Type B pancreatic cell (in vitro differentiated cells): ENCODE data around the gene SDR39U1. TPM values are rescaled to one million over a fixed set of nuclear protein-coding genes. Genes with fewer than 3 reads are reported as not detected.

ENCODE experiments used
- DNase-seq: peaks from one replicate; pipeline ENCODE4 v3.0.0; 2021; ENCODE audit warnings: mixed read lengths; ENCODE audit not compliant: unreplicated experiment; ENCODE audit errors: extremely low spot score
- H3K27ac Mint-ChIP-seq: 2 replicates; pipeline ENCODE4 v1.8.0; 2021; ENCODE audit warnings: mild to moderate bottlenecking, mixed read lengths
- H3K27me3 Mint-ChIP-seq: 2 replicates; pipeline ENCODE4 v1.8.0; 2021; ENCODE audit warnings: mixed read lengths
- H3K36me3 Mint-ChIP-seq: 2 replicates; pipeline ENCODE4 v1.8.0; 2021; ENCODE audit warnings: mixed read lengths
- H3K4me1 Mint-ChIP-seq: one replicate; pipeline ENCODE4 v1.8.0; 2021; ENCODE audit warnings: mixed read lengths; ENCODE audit not compliant: unreplicated experiment
- H3K4me3 Mint-ChIP-seq: 2 replicates; pipeline ENCODE4 v1.8.0; 2021; ENCODE audit warnings: mild to moderate bottlenecking, mixed read lengths
- H3K9me3 Mint-ChIP-seq: 2 replicates; pipeline ENCODE4 v1.8.0; 2021; ENCODE audit warnings: mixed read lengths
- total RNA-seq: library from RNA; stranded (reverse); gene quantifications from 2 replicates; pipeline ENCODE4 v1.2.1, GENCODE V29; 2021; ENCODE audit warnings: low replicate concordance
- TF ChIP-seq, protein P1 (sequence below): fragments of 200-600 bp; sonication (generic); conservative IDR thresholded peaks from 2 replicates; pipeline ENCODE4 v1.5.0; 2021; ENCODE audit warnings: antibody characterized with exemption, mild to moderate bottlenecking

SDR39U1 gene
- total RNA-seq, 1 donor from 2014 or later: 62.1 TPM

DNA sequence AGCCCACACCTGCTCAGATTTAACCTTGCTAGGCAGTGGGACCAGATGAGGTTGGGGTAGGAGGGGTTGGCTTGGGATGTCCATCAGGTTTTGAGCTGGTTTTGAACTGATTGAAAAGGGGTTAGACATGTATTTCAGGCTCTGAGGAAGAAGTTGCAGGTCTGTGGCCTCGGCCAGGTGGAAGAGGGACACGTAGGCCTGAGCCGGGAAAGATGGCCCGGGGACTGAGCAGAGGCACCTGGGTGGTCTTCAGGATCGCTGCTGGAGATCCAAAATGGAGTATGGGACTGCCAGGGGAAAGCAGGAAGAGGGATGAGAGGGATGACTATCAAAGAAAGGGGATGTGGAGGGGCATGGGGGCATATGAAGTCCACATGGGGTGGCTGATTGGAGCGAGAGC lies 36.2 kb downstream of the SDR39U1 start:
- H3K27me3 Mint-ChIP-seq: no peaks in the 10 kb centered on the region

DNA sequence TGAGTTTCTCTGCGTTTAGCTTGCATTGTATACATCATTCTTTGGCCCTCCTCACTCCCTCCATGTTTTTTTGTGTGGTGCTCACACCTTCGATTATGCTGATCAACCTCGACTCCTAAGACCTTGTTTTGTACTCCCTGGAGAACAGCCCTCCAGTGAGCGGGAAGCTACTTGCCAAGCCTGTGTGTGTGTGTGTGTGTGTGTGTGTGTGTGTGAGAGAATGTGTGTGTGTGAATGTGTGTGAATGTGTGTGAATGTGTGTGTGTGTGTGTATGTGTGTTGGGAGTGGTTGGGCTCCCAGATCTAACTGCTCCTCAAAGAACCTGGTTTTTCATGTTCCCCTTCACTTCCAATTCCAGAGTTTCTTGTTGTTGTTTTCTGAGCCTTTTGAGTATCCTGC lies 37.8 kb downstream of the SDR39U1 start:
- TF ChIP-seq, protein P1, sequence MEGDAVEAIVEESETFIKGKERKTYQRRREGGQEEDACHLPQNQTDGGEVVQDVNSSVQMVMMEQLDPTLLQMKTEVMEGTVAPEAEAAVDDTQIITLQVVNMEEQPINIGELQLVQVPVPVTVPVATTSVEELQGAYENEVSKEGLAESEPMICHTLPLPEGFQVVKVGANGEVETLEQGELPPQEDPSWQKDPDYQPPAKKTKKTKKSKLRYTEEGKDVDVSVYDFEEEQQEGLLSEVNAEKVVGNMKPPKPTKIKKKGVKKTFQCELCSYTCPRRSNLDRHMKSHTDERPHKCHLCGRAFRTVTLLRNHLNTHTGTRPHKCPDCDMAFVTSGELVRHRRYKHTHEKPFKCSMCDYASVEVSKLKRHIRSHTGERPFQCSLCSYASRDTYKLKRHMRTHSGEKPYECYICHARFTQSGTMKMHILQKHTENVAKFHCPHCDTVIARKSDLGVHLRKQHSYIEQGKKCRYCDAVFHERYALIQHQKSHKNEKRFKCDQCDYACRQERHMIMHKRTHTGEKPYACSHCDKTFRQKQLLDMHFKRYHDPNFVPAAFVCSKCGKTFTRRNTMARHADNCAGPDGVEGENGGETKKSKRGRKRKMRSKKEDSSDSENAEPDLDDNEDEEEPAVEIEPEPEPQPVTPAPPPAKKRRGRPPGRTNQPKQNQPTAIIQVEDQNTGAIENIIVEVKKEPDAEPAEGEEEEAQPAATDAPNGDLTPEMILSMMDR: no peak
- DNase-seq: no peak
- Mint-ChIP-seq H3K27me3 (no peaks in the 10 kb centered on the region), H3K27ac (no peak overlapping the region), H3K4me3 (no peak overlapping the region), H3K36me3 (peaks cover 7% of the 10 kb centered on the region), H3K4me1 (peaks cover 44% of the 10 kb centered on the region), H3K9me3 (no peaks in the 10 kb centered on the region)

More for the DNA sequence above, 36.2 kb downstream of the SDR39U1 start:
- no peak overlapping the region for H3K4me3 Mint-ChIP-seq
- TF ChIP-seq, protein P1: no peak
- no peaks in the 10 kb centered on the region for H3K9me3 Mint-ChIP-seq
- H3K4me1 Mint-ChIP-seq: peaks cover 34% of the 10 kb centered on the region
- H3K27ac Mint-ChIP-seq: no peak overlapping the region
- peaks cover 7% of the 10 kb centered on the region for H3K36me3 Mint-ChIP-seq
- DNase-seq: no peak

DNA sequence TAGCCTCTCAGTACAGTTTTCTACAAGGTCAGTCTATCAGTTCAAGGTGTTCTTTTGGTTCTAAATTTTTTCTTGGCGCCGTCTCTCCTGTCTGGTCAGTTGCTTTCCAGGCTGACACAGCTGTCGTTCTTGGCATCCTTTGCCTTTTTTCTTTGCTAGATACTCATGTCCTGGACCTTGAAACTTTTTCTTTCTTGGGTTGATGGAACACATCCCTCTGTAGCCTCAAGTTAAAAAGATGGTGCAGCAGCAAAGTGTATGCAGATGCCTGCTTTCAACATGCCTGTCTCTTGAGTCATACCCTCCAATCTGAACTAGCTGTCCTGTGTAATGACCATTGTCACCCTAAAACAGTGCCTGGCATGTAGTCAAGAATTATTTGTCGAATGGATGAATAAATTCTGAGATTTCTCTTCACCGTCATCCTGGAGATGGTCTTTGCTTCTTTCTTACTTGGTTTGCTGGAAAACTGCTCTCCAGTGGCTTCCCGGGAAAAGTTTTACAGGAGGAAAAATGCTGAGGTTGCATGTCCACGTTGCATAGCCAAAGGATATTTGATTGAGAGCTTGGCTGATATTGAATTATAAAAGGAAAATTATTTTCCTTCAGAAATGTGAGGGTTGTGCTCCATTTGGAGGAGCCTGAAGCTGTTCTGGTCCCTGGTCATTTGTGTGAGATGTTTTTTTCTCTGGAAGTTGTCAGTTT lies 39.1 kb downstream of the SDR39U1 start:
- H3K27ac Mint-ChIP-seq: no peak overlapping the region

DNA sequence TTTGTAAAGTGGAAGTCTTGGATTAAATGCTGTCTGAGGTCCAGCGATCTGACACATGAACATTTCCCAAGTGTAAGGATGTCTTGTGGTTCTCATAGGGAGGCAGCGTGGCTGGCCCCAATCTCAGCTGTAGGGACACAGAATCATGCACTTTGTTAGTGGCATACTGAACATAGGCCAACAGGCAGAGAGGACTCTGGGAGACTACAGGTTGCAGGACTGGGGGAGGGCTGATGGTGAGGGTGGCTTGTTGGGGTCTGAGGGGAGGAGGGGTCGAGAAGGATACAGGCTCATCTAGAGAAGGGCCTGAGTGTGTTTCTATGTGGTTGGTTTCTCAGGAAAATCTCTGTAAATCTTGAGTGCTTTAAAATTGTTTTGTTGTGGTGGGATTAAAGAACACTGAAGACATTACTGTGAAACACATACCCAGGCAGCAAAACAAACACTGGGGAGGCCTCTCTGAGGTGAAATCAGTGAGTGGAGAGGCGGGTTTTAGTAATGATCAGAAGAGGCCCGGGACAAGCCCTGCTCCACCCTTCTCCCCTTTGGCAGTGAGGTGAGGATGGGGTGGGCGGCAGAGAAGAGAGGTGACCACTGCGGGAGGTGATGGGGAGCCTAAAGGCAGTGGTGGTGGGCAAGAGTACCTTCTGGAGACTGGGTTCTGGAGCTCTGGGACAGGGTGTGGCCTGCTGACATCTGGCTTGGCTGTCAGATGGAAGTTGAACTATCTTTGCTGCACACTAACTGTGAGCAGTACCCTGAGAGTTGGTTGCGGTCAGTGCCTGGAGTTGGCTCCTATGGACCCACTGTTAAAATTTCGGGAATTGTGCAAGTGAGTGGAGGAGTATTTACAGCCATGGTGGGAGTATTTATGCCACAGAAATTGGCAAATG lies 40.5 kb downstream of the SDR39U1 start:
- no peaks in the 10 kb centered on the region for H3K9me3 Mint-ChIP-seq
- TF ChIP-seq, protein P1: no peak
- H3K36me3 Mint-ChIP-seq: peaks cover 7% of the 10 kb centered on the region
- no peak for DNase-seq
- H3K27ac Mint-ChIP-seq: peak overlapping the region; percentile 69
- H3K27me3 Mint-ChIP-seq: no peaks in the 10 kb centered on the region
- peak overlapping the region; percentile 96 for H3K4me3 Mint-ChIP-seq
- peaks cover 54% of the 10 kb centered on the region for H3K4me1 Mint-ChIP-seq

More for the DNA sequence above, 39.1 kb downstream of the SDR39U1 start:
- Mint-ChIP-seq H3K4me1 (peaks cover 44% of the 10 kb centered on the region), H3K9me3 (no peaks in the 10 kb centered on the region), H3K4me3 (peak overlapping the region; percentile 67), H3K36me3 (peaks cover 7% of the 10 kb centered on the region), H3K27me3 (no peaks in the 10 kb centered on the region)
- no peak for DNase-seq
- TF ChIP-seq, protein P1: no peak

DNA sequence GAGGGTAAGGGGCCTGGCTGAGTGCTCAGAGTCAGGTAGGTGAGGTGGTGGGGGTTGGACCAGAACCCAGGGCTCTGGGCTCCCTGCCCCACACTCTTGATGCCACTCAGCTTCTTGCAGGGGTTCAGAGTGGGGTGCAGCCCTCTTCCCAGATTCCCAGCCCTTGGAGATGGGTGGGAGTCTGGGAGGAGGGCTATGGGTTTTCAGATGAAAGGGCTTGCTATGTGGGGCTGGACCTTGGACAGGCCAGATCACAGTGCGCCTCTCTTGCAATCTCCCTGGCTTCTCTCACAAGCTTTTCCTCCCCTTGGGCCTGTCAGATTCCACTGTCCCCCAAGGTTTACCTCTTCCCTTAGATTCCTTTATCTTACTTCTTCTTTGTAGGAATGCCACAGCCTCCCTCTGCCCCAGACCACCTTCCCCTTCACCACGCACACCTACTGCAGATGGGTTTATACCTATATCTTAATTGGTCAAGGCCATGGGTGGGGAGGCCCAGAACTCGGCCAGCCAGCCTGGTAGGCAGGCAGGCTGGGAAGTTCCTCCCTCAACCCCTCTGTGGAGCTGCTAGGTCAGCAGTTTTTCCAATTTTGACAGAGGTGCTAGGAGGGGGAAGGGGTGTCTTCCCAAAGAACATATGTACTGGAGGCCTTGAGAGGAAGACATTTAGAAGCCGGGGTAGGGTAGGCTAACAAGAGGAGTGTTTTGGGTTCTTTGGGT lies 42.4 kb downstream of the SDR39U1 start:
- DNase-seq: no peak
- no peaks in the 10 kb centered on the region for H3K9me3 Mint-ChIP-seq
- peaks cover 69% of the 10 kb centered on the region for H3K4me1 Mint-ChIP-seq
- H3K27ac Mint-ChIP-seq: peak overlapping the region; percentile 89
- H3K36me3 Mint-ChIP-seq: peaks cover 7% of the 10 kb centered on the region
- H3K4me3 Mint-ChIP-seq: peak overlapping the region; percentile 96
- TF ChIP-seq, protein P1: no peak
- no peaks in the 10 kb centered on the region for H3K27me3 Mint-ChIP-seq
